ENCODE measurements around the gene CD99L2.

Gene CD99L2

GRCh38 chrX:150870487-150871340, 27.8 kb downstream of the CD99L2 start:
- no peak for ATAC-seq
- TF ChIP-seq BACH2 (CRISPR knock-in tag; IDR thresholded peaks at IDR 0.05; ENCODE audit: borderline replicate concordance) (no peak), CREB5 (CRISPR knock-in tag; IDR thresholded peaks at IDR 0.05; ENCODE audit: low read depth) (no peak), RARB (CRISPR knock-in tag; IDR thresholded peaks at IDR 0.05) (no peak), TSHZ2 (CRISPR knock-in tag; IDR thresholded peaks at IDR 0.05) (no peak), ZNF565 (CRISPR knock-in tag; conservative IDR thresholded peaks at IDR 0.05; ENCODE audit: low read depth) (no peak), ZC3H10 (CRISPR knock-in tag; IDR thresholded peaks at IDR 0.05) (no peak), PPARA (CRISPR knock-in tag; IDR thresholded peaks at IDR 0.05; ENCODE audit: borderline replicate concordance) (no peak), TCF4 (CRISPR knock-in tag; IDR thresholded peaks at IDR 0.05; ENCODE audit: borderline replicate concordance) (no peak), CSRNP3 (CRISPR knock-in tag; IDR thresholded peaks at IDR 0.05) (no peak), ZFP3 (CRISPR knock-in tag; IDR thresholded peaks at IDR 0.05) (no peak), OSR1 (CRISPR knock-in tag; IDR thresholded peaks at IDR 0.05) (no peak), TOX (CRISPR knock-in tag; IDR thresholded peaks at IDR 0.05; ENCODE audit: borderline replicate concordance) (no peak), CSDC2 (CRISPR knock-in tag; IDR thresholded peaks at IDR 0.05) (no peak), POU6F1 (CRISPR knock-in tag; IDR thresholded peaks at IDR 0.05; ENCODE audit: borderline replicate concordance, low read depth) (no peak), SNAI2 (CRISPR knock-in tag; IDR thresholded peaks at IDR 0.05) (no peak), PATZ1 (CRISPR knock-in tag; IDR thresholded peaks at IDR 0.05; ENCODE audit: borderline replicate concordance) (no peak), ZNF70 (CRISPR knock-in tag; IDR thresholded peaks at IDR 0.05) (no peak), ISL1 (CRISPR knock-in tag; IDR thresholded peaks at IDR 0.05) (no peak), GLIS3 (CRISPR knock-in tag; IDR thresholded peaks at IDR 0.05) (no peak)

GRCh38 chrX:150870029-150870428, 28.4 kb downstream of the CD99L2 start:
- ATAC-seq, result no peak
- TF ChIP-seq CSDC2 (CRISPR knock-in tag; IDR thresholded peaks at IDR 0.05) (no peak), PPARA (CRISPR knock-in tag; IDR thresholded peaks at IDR 0.05; ENCODE audit: borderline replicate concordance) (no peak), ZC3H10 (CRISPR knock-in tag; IDR thresholded peaks at IDR 0.05) (no peak), ZNF8 (CRISPR knock-in tag; IDR thresholded peaks at IDR 0.05) (no peak), CSRNP3 (CRISPR knock-in tag; IDR thresholded peaks at IDR 0.05) (no peak), ESRRG (CRISPR knock-in tag; IDR thresholded peaks at IDR 0.05) (no peak), PATZ1 (CRISPR knock-in tag; IDR thresholded peaks at IDR 0.05; ENCODE audit: borderline replicate concordance) (no peak), CREB5 (CRISPR knock-in tag; IDR thresholded peaks at IDR 0.05; ENCODE audit: low read depth) (no peak), POU6F1 (CRISPR knock-in tag; IDR thresholded peaks at IDR 0.05; ENCODE audit: borderline replicate concordance, low read depth) (no peak), ARNTL (CRISPR knock-in tag; IDR thresholded peaks at IDR 0.05; ENCODE audit: borderline replicate concordance, low read depth) (no peak), ZFP3 (CRISPR knock-in tag; IDR thresholded peaks at IDR 0.05) (no peak), OSR1 (CRISPR knock-in tag; IDR thresholded peaks at IDR 0.05) (no peak), BACH2 (CRISPR knock-in tag; IDR thresholded peaks at IDR 0.05; ENCODE audit: borderline replicate concordance) (no peak), ISL1 (CRISPR knock-in tag; IDR thresholded peaks at IDR 0.05) (no peak)
